ENCODE data around the gene DRAP1.
"Not testable (repeated sequence)": the region's sequence is repeated elsewhere in the genome, so short reads cannot be mapped to it uniquely, and the experiment has no call there.

The DRAP1 gene

GRCh38 chr11:65886826-65887722 lies 32.2 kb upstream of the DRAP1 start:
- no peak for DNase-seq

GRCh38 chr11:65887723-65888162 lies 31.5 kb upstream of the DRAP1 start:
- no peak for DNase-seq

GRCh38 chr11:65888163-65888814 lies 30.9 kb upstream of the DRAP1 start, which contains the start of gene FIBP:
Gene FIBP (minus strand): TSS chr11:65888471. CDS start chr11:65888418, 53 bp downstream.
- DNase-seq: peak; percentile 93 to 96 (median 93)

- peak; percentile 93 to 97 (median 95) for DNase-seq
Observed at GRCh38 chr11:65890324-65891218, 28.7 kb upstream of the DRAP1 start, which contains the start of gene CCDC85B. Gene CCDC85B (plus strand): TSS chr11:65890673. CDS start chr11:65890784, 111 bp downstream.

GRCh38 chr11:65891219-65892136 lies 27.7 kb upstream of the DRAP1 start:
- DNase-seq: no peak

GRCh38 chr11:65892137-65892540 lies 27.1 kb upstream of the DRAP1 start:
- not testable (repeated sequence) for DNase-seq

- DNase-seq: no peak
Observed at GRCh38 chr11:65892661-65893317, 26.4 kb upstream of the DRAP1 start.

GRCh38 chr11:65894034-65894591 lies 25.1 kb upstream of the DRAP1 start:
- no peak for DNase-seq

GRCh38 chr11:65895482-65895981 lies 23.7 kb upstream of the DRAP1 start:
- DNase-seq: no peak

GRCh38 chr11:65896034-65896999 lies 22.9 kb upstream of the DRAP1 start:
- no peak for DNase-seq

GRCh38 chr11:65897020-65897471 lies 22.2 kb upstream of the DRAP1 start:
- DNase-seq: no peak

GRCh38 chr11:65898656-65899355 lies 20.4 kb upstream of the DRAP1 start:
- no peak for DNase-seq

- peak in 2 of 4 experiments; percentile 54 to 63 for DNase-seq
Observed at GRCh38 chr11:65899356-65900124, 19.7 kb upstream of the DRAP1 start.

- peak; percentile 84 to 100 (median 86) for DNase-seq
Observed at GRCh38 chr11:65900125-65900898, 18.9 kb upstream of the DRAP1 start, which contains the start of gene FOSL1. Gene FOSL1 (minus strand): TSS chr11:65900388. CDS start chr11:65900339, 49 bp downstream.

GRCh38 chr11:65900899-65901180 lies 18.4 kb upstream of the DRAP1 start:
- no peak for DNase-seq

- no peak for DNase-seq
Observed at GRCh38 chr11:65903068-65903481, 16.2 kb upstream of the DRAP1 start.

GRCh38 chr11:65903715-65904114 lies 15.5 kb upstream of the DRAP1 start:
- DNase-seq: no peak

Measured in activated CD4-positive, CD25-positive, alpha-beta regulatory T cell (primary cell).